Glutamatergic neuron (in vitro differentiated cells): ENCODE measurements around the gene NFATC1. TPM values are rescaled to one million over a fixed set of nuclear protein-coding genes. Genes with fewer than 3 reads are reported as not detected.

Experiments
- DNase-seq: peaks from one replicate; pipeline ENCODE4 v3.0.0; 2022
- H3K27ac Mint-ChIP-seq: one replicate; pipeline ENCODE4 v1.8.0; 2020; ENCODE audit warnings: mild to moderate bottlenecking, mixed read lengths, inconsistent platforms; ENCODE audit not compliant: unreplicated experiment
- H3K27me3 Mint-ChIP-seq: one replicate; pipeline ENCODE4 v1.8.0; 2020; ENCODE audit warnings: mild to moderate bottlenecking, moderate library complexity, mixed read lengths, inconsistent platforms; ENCODE audit not compliant: unreplicated experiment
- H3K36me3 Mint-ChIP-seq: one replicate; pipeline ENCODE4 v1.8.0; 2020; ENCODE audit warnings: mild to moderate bottlenecking, mixed read lengths, inconsistent platforms; ENCODE audit not compliant: unreplicated experiment
- H3K4me1 Mint-ChIP-seq: one replicate; pipeline ENCODE4 v1.8.0; 2020; ENCODE audit warnings: mild to moderate bottlenecking, low read depth, mixed read lengths, inconsistent platforms; ENCODE audit not compliant: unreplicated experiment
- H3K4me3 Mint-ChIP-seq: one replicate; pipeline ENCODE4 v1.8.0; 2020; ENCODE audit warnings: mild to moderate bottlenecking, mixed read lengths, inconsistent platforms; ENCODE audit not compliant: unreplicated experiment
- H3K9me3 Mint-ChIP-seq: one replicate; pipeline ENCODE4 v1.8.0; 2020; ENCODE audit warnings: mild to moderate bottlenecking, moderate library complexity, mixed read lengths, inconsistent platforms; ENCODE audit not compliant: unreplicated experiment
- total RNA-seq: library from RNA; stranded (reverse); fragmentation: NEBNext Ultra II Directional; extraction: Animal tissue kit (Norgen Biotek cat#: 25700); gene quantifications from one replicate; pipeline ENCODE4 v1.2.1, GENCODE V29; 2021; ENCODE audit not compliant: unreplicated experiment
- TF ChIP-seq, protein P1 (sequence below): fragments of 200-600 bp; sonication (generic); IDR thresholded peaks from one replicate; pipeline ENCODE4 v1.5.0; 2021; ENCODE audit not compliant: partially characterized antibody, unreplicated experiment

Gene NFATC1
- total RNA-seq, 1 donor from 2014 or later = 5.3 TPM

DNA sequence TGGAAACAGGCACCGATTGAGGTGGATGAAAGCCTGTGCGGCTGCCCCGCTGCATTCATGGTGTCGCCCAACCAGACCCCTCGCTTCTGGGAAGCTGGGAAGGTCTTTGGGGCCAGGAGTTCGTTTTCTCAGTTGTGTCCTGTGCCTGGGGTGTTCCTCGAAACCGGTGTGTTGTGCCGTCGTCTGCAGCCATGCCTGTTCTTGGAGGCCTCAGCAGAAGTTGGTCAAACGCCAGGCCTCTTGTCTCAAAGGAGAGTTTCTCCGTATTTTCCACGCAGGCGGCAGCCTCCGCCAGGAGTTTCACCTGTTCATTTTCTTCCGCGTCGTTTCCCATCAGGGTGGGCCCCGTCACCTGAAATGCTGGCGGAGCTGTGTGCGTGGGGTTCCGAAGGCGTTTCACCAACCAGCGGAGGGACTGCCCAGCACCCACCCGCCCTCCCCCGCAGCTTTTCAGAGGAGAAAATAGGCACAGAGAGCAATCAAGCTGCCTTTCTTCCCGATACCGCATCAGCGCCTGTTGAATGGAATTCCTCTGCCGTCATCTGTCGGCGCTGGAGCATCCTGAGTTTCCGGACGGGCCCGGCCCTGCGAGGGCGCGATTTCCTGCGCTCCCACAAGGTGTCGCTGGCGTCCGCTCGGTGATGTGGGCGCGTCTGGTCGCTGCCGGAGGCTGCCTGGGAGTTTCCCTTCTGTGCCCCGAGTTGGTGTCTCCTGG lies 17.0 kb upstream of the NFATC1 start:
- H3K4me1 Mint-ChIP-seq = no peaks in the 10 kb centered on the region
- H3K9me3 Mint-ChIP-seq = no peaks in the 10 kb centered on the region
- no peak overlapping the region for H3K27ac Mint-ChIP-seq
- DNase-seq = peak; percentile 91
- no peak overlapping the region for H3K4me3 Mint-ChIP-seq
- no peaks in the 10 kb centered on the region for H3K36me3 Mint-ChIP-seq
- H3K27me3 Mint-ChIP-seq = peaks cover 2% of the 10 kb centered on the region
- TF ChIP-seq, protein P1, sequence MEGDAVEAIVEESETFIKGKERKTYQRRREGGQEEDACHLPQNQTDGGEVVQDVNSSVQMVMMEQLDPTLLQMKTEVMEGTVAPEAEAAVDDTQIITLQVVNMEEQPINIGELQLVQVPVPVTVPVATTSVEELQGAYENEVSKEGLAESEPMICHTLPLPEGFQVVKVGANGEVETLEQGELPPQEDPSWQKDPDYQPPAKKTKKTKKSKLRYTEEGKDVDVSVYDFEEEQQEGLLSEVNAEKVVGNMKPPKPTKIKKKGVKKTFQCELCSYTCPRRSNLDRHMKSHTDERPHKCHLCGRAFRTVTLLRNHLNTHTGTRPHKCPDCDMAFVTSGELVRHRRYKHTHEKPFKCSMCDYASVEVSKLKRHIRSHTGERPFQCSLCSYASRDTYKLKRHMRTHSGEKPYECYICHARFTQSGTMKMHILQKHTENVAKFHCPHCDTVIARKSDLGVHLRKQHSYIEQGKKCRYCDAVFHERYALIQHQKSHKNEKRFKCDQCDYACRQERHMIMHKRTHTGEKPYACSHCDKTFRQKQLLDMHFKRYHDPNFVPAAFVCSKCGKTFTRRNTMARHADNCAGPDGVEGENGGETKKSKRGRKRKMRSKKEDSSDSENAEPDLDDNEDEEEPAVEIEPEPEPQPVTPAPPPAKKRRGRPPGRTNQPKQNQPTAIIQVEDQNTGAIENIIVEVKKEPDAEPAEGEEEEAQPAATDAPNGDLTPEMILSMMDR = peak; percentile 94

DNA sequence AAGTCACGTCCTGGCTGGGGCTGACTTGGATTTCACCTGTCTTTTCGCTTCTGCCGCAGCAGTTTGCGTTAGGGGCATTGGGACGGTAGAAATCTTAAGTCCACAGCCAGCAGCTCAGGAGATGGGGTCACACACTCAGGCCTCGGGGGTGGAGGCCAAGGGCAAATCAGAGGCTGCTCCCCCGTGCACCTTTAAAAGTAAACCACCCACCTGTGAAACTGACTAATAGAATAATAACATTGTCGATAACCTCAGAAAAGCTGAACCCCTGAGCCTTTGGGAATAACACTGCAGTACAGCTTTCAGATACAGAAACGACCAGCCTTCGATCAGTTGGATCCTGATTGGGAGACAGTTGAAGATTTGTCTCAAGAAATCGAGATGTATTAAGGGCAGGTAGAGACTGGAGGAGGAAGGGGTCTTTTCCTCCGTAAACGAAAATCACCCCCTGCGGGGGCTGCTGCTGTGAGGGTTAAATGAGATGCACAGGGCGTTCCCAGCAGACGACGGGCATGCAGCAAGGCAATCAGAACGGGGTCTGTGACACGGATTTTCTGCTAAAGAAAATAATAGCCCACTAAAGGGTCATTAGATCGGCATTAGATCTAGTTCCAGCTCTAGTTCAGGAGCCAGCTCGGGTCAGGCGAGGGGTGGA lies 16.4 kb upstream of the NFATC1 start:
- Mint-ChIP-seq H3K27ac (no peak overlapping the region), H3K27me3 (peaks cover 2% of the 10 kb centered on the region), H3K4me1 (peaks cover 3% of the 10 kb centered on the region), H3K36me3 (no peaks in the 10 kb centered on the region), H3K9me3 (peaks cover 4% of the 10 kb centered on the region), H3K4me3 (no peak overlapping the region)
- TF ChIP-seq, protein P1 = peak; percentile 29
- DNase-seq = no peak

DNA sequence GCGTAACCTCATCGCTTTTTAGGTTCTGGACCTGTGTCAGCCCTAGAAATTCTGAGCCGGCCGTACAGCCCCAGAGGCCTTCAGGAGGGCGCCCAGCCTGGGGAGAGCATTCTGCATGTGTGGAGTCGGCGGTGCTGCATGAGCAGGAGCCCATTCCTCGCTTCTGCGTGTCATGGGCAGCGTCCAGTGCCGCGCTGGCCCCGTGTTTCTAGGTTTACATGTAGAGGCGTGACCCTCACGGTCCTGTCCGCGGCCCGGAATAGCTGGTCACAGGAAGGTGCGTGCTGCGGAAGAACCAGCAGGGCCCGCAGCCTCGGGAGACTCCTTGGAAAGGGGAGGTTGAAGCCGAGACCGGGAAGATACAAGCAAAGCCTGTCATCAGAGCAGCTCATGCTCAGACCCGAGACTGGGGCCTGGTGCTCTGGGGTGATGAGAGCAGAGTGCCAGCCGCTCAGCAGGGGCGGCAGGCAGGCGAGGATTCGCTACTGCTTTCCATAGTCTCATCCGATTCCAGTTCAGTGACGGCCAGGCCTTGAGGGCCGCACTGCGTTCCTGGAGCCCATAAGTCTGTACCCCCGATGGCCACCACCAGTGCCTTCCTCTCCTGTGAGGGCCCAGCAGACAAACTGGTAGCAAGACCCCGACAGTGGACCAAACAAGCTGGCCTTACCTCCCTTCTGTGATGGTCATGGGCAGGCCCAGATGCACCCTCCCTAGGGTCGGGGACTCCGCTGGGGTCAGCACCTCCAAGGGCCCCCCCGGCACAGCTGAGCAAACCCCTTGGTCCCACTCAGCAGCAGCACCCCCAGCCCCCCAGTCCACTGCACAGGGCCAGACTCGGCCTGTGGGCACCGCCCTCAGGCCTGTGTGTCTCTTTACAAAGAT lies 15.6 kb upstream of the NFATC1 start:
- peaks cover 4% of the 10 kb centered on the region for H3K4me1 Mint-ChIP-seq
- no peak overlapping the region for H3K27ac Mint-ChIP-seq
- H3K36me3 Mint-ChIP-seq = no peaks in the 10 kb centered on the region
- H3K27me3 Mint-ChIP-seq = peaks cover 2% of the 10 kb centered on the region
- TF ChIP-seq, protein P1 = no peak
- peaks cover 6% of the 10 kb centered on the region for H3K9me3 Mint-ChIP-seq
- DNase-seq = no peak
- no peak overlapping the region for H3K4me3 Mint-ChIP-seq

DNA sequence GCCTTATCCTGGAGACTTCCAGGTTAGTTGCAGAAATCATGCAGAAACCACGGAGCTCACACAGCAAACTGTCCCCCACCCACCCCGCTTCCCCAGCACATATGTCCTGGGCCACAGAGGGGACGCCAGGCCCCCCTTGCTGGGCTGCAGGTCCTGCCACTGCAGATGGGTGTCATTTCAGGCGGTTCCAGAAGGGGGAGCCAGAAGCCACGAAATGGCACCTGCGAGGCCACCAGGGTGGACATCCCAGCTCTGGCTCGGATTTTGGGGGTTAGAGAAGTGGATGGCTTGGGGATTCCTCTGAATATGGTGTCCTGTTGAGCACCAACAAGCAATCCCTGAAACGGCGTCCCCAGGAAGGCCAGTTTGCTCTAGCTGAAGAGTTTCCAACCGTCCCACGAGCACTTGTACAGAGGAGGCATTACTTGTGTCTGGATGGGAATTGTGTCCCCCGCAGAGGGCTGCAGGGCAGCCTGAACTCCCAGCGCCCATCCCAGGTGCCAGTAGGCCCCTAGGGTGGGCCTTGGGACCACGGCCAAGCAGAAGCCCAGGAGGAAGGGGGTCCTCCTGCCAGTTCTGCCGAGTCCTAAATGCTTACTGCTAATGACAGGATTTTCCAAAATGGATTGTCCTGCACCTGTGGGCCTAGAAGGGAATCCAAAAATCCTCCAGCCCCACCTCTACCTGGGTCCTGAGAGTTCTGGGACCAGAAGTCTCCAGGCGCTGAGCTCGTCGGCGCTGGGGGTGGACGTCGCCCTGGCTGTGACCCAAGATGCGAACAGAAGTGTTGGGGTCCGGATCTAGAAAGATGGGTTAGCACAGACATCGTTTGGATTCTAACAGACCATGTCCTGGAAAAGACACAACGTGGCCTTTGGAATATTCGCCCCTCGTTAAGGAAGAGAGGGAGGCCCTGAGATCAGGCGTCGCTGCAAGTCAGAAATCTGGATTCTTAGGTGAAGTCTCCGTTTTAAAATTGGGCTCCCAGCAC lies 14.6 kb upstream of the NFATC1 start:
- TF ChIP-seq, protein P1 = peak; percentile 89
- Mint-ChIP-seq H3K4me3 (no peak overlapping the region), H3K27ac (no peak overlapping the region), H3K36me3 (no peaks in the 10 kb centered on the region), H3K4me1 (peaks cover 6% of the 10 kb centered on the region), H3K27me3 (peaks cover 8% of the 10 kb centered on the region), H3K9me3 (peaks cover 8% of the 10 kb centered on the region)
- DNase-seq = peak; percentile 92
